HEK293 (cell line): Measurements from ENCODE around the gene HOXB9.
A peak's percentile ranks its signal among the peaks of the same experiment; 100 is the strongest.

Experiments
- EGR2 ChIP-seq: fragments of 450-650 bp; formaldehyde crosslinking; IDR thresholded peaks from 2 replicates; pipeline ENCODE4 v1.5.1; 2016; ENCODE audit warnings: low read depth, missing biosample characterization, missing genetic modification characterization
- GLI2 ChIP-seq: fragments of 450-650 bp; formaldehyde crosslinking; IDR thresholded peaks from 2 replicates; pipeline ENCODE4; 2017; ENCODE audit warnings: missing biosample characterization, missing genetic modification characterization, low read depth, borderline replicate concordance
- IKZF3 ChIP-seq: fragments of 450-650 bp; IDR thresholded peaks from 2 replicates; pipeline ENCODE4 v1.5.0; 2018; ENCODE audit warnings: missing biosample characterization, mild to moderate bottlenecking, missing genetic modification characterization, moderate library complexity
- KLF10 ChIP-seq: fragments of 450-650 bp; IDR thresholded peaks from 2 replicates; pipeline ENCODE4 v1.5.1; 2018; ENCODE audit warnings: missing biosample characterization, mild to moderate bottlenecking, missing genetic modification characterization
- MZF1 ChIP-seq: fragments of 450-650 bp; formaldehyde crosslinking; IDR thresholded peaks from 2 replicates; pipeline ENCODE4 v1.5.1; 2017; ENCODE audit warnings: missing biosample characterization, missing genetic modification characterization, borderline replicate concordance
- PRDM1 ChIP-seq: fragments of 450-650 bp; formaldehyde crosslinking; IDR thresholded peaks from 2 replicates; pipeline ENCODE4; 2016; ENCODE audit warnings: missing biosample characterization, missing genetic modification characterization
- SP3 ChIP-seq: fragments of 450-650 bp; formaldehyde crosslinking; IDR thresholded peaks from 2 replicates; pipeline ENCODE4 v1.5.1; 2016; ENCODE audit warnings: missing biosample characterization, missing genetic modification characterization
- SP7 ChIP-seq: fragments of 450-650 bp; formaldehyde crosslinking; IDR thresholded peaks from 2 replicates; pipeline ENCODE4 v1.5.1; 2016; ENCODE audit warnings: missing biosample characterization, missing genetic modification characterization
- YY2 ChIP-seq: fragments of 450-650 bp; formaldehyde crosslinking; IDR thresholded peaks from 2 replicates; pipeline ENCODE4 v1.5.1; 2016; ENCODE audit warnings: missing biosample characterization, missing genetic modification characterization
- ZNF121 ChIP-seq: fragments of 450-650 bp; formaldehyde crosslinking; IDR thresholded peaks from 2 replicates; pipeline ENCODE4 v1.5.1; 2016; ENCODE audit warnings: missing biosample characterization, missing genetic modification characterization
- ZNF132 ChIP-seq: fragments of 450-650 bp; formaldehyde crosslinking; IDR thresholded peaks from 2 replicates; pipeline ENCODE4 v1.5.1; 2017; ENCODE audit warnings: missing biosample characterization, missing genetic modification characterization, borderline replicate concordance
- ZNF133 ChIP-seq: fragments of 450-650 bp; formaldehyde crosslinking; IDR thresholded peaks from 2 replicates; pipeline ENCODE4 v1.5.1; 2016; ENCODE audit warnings: missing biosample characterization, missing genetic modification characterization
- ZNF239 ChIP-seq: fragments of 450-650 bp; formaldehyde crosslinking; IDR thresholded peaks from 2 replicates; pipeline ENCODE4 v1.5.1; 2016; ENCODE audit warnings: missing biosample characterization, missing genetic modification characterization
- ZNF248 ChIP-seq: fragments of 450-650 bp; formaldehyde crosslinking; IDR thresholded peaks from 2 replicates; pipeline ENCODE4 v1.5.1; 2017; ENCODE audit warnings: missing biosample characterization, missing genetic modification characterization
- ZNF354C ChIP-seq: fragments of 450-650 bp; formaldehyde crosslinking; IDR thresholded peaks from 2 replicates; pipeline ENCODE4 v1.5.1; 2016; ENCODE audit warnings: missing biosample characterization, missing genetic modification characterization, low read depth, borderline replicate concordance
- ZNF423 ChIP-seq: fragments of 450-650 bp; formaldehyde crosslinking; IDR thresholded peaks from 2 replicates; pipeline ENCODE4 v1.5.1; 2016; ENCODE audit warnings: missing biosample characterization, missing genetic modification characterization
- ZNF514 ChIP-seq: fragments of 450-650 bp; formaldehyde crosslinking; IDR thresholded peaks from 2 replicates; pipeline ENCODE4 v1.5.1; 2016; ENCODE audit warnings: missing biosample characterization, missing genetic modification characterization
- ZNF629 ChIP-seq: fragments of 450-650 bp; formaldehyde crosslinking; IDR thresholded peaks from 2 replicates; pipeline ENCODE4 v1.5.1; 2017; ENCODE audit warnings: missing biosample characterization, missing genetic modification characterization
- ZNF658 ChIP-seq: fragments of 450-650 bp; formaldehyde crosslinking; IDR thresholded peaks from 2 replicates; pipeline ENCODE4; 2016; ENCODE audit warnings: missing biosample characterization, missing genetic modification characterization
- ZNF791 ChIP-seq: fragments of 450-650 bp; formaldehyde crosslinking; IDR thresholded peaks from 2 replicates; pipeline ENCODE4 v1.5.1; 2016; ENCODE audit warnings: missing biosample characterization, missing genetic modification characterization
- ZNF837 ChIP-seq: fragments of 450-650 bp; formaldehyde crosslinking; IDR thresholded peaks from 2 replicates; pipeline ENCODE4 v1.5.1; 2016; ENCODE audit warnings: missing biosample characterization, missing genetic modification characterization
- TF ChIP-seq, protein P1 (sequence below): fragments of 450-650 bp; formaldehyde crosslinking; conservative IDR thresholded peaks from 2 replicates; pipeline ENCODE4 v1.5.1; 2016; ENCODE audit warnings: low read depth, missing biosample characterization, missing genetic modification characterization
- TF ChIP-seq, protein P2 (sequence below): fragments of 450-650 bp; formaldehyde crosslinking; IDR thresholded peaks from 2 replicates; pipeline ENCODE4 v1.5.1; 2016; ENCODE audit warnings: missing biosample characterization, missing genetic modification characterization
- TF ChIP-seq, protein P3 (sequence below): fragments of 450-650 bp; formaldehyde crosslinking; IDR thresholded peaks from 2 replicates; pipeline ENCODE4 v1.5.1; 2016; ENCODE audit warnings: missing biosample characterization, missing genetic modification characterization
- TF ChIP-seq, protein P4 (sequence below): fragments of 450-650 bp; formaldehyde crosslinking; IDR thresholded peaks from 2 replicates; pipeline ENCODE4; 2016; ENCODE audit warnings: missing biosample characterization, missing genetic modification characterization
- TF ChIP-seq, protein P5 (sequence below): fragments of 450-650 bp; formaldehyde crosslinking; IDR thresholded peaks from 2 replicates; pipeline ENCODE4 v1.5.1; 2016; ENCODE audit warnings: missing biosample characterization, missing genetic modification characterization, low read depth
- TF ChIP-seq, protein P6 (sequence below): fragments of 450-650 bp; formaldehyde crosslinking; IDR thresholded peaks from 2 replicates; pipeline ENCODE4 v1.5.1; 2016; ENCODE audit warnings: missing biosample characterization, missing genetic modification characterization
- TF ChIP-seq, protein P7 (sequence below): fragments of 450-650 bp; formaldehyde crosslinking; IDR thresholded peaks from 2 replicates; pipeline ENCODE4 v1.5.1; 2016; ENCODE audit warnings: missing biosample characterization, missing genetic modification characterization

The HOXB9 gene

DNA sequence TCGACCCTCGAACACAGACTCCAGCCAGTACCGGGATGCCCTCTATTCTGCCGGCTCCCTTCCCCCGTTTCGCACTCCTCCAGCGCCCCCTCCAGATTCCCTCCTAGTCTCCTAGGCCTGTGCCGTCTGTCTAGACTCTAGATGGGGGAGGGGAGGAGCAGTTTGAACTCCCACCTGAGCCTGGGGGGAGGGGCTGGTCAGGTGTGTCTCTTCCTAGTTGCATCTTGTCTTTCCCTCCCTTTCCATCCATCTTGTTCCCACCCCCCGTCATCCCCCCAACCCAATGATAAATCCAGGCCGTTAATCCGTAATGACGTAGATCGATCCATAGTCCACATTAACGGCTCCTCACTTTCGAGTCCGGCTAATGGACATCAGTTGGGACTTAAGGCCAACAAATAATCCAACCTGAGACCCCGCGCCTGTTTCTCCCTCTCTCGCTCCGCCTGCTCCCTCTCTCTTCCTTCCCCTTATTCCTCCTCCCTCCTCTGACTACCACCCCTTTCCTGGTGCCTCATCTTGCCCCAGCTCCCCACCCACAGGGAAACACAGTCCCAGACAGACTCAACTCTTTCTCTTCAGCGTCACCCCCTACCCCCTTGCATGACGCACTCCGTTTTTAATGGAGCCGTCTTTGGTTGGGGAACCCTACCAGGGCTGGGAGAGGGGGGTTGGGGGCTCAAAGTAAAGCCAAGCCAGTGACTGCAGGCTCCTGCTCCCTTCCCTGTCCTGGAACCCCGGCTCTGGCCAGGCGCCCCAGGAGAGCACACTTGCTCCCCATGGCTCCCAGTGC is 29.2 kb downstream of the HOXB9 start (continued):
- peak; percentile 36; the same call in 1 of the 2 replicates for TF ChIP-seq SP7 (tag by site-specific recombination)
- 0 out of 2 replicates have a peak, but pooled peaks have one; percentile 6 for TF ChIP-seq ZNF121 (tag by site-specific recombination)
- TF ChIP-seq ZNF837 (tag by site-specific recombination), result no peak
- no peak for TF ChIP-seq ZNF514 (tag by site-specific recombination)
- no peak for TF ChIP-seq ZNF133 (tag by site-specific recombination)
- TF ChIP-seq, protein P1, sequence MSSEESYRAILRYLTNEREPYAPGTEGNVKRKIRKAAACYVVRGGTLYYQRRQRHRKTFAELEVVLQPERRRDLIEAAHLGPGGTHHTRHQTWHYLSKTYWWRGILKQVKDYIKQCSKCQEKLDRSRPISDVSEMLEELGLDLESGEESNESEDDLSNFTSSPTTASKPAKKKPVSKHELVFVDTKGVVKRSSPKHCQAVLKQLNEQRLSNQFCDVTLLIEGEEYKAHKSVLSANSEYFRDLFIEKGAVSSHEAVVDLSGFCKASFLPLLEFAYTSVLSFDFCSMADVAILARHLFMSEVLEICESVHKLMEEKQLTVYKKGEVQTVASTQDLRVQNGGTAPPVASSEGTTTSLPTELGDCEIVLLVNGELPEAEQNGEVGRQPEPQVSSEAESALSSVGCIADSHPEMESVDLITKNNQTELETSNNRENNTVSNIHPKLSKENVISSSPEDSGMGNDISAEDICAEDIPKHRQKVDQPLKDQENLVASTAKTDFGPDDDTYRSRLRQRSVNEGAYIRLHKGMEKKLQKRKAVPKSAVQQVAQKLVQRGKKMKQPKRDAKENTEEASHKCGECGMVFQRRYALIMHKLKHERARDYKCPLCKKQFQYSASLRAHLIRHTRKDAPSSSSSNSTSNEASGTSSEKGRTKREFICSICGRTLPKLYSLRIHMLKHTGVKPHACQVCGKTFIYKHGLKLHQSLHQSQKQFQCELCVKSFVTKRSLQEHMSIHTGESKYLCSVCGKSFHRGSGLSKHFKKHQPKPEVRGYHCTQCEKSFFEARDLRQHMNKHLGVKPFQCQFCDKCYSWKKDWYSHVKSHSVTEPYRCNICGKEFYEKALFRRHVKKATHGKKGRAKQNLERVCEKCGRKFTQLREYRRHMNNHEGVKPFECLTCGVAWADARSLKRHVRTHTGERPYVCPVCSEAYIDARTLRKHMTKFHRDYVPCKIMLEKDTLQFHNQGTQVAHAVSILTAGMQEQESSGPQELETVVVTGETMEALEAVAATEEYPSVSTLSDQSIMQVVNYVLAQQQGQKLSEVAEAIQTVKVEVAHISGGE, result peak; percentile 79
- no peak for TF ChIP-seq ZNF658 (tag by site-specific recombination)
- peak; percentile 30; the same call in 1 of the 2 replicates for TF ChIP-seq ZNF423 (tag by site-specific recombination)
- no peak for TF ChIP-seq GLI2
- TF ChIP-seq ZNF629, result peak; percentile 95
- TF ChIP-seq EGR2 (tag by site-specific recombination), result peak; percentile 46
- TF ChIP-seq, protein P2, sequence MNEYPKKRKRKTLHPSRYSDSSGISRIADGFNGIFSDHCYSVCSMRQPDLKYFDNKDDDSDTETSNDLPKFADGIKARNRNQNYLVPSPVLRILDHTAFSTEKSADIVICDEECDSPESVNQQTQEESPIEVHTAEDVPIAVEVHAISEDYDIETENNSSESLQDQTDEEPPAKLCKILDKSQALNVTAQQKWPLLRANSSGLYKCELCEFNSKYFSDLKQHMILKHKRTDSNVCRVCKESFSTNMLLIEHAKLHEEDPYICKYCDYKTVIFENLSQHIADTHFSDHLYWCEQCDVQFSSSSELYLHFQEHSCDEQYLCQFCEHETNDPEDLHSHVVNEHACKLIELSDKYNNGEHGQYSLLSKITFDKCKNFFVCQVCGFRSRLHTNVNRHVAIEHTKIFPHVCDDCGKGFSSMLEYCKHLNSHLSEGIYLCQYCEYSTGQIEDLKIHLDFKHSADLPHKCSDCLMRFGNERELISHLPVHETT (tag by site-specific recombination), result 0 out of 2 replicates have a peak, but pooled peaks have one; percentile 23
- no peak for TF ChIP-seq ZNF354C (tag by site-specific recombination)
- TF ChIP-seq ZNF239 (tag by site-specific recombination), result no peak
- no peak for TF ChIP-seq ZNF791 (tag by site-specific recombination)
- TF ChIP-seq ZNF248, result no peak
- TF ChIP-seq, protein P3, sequence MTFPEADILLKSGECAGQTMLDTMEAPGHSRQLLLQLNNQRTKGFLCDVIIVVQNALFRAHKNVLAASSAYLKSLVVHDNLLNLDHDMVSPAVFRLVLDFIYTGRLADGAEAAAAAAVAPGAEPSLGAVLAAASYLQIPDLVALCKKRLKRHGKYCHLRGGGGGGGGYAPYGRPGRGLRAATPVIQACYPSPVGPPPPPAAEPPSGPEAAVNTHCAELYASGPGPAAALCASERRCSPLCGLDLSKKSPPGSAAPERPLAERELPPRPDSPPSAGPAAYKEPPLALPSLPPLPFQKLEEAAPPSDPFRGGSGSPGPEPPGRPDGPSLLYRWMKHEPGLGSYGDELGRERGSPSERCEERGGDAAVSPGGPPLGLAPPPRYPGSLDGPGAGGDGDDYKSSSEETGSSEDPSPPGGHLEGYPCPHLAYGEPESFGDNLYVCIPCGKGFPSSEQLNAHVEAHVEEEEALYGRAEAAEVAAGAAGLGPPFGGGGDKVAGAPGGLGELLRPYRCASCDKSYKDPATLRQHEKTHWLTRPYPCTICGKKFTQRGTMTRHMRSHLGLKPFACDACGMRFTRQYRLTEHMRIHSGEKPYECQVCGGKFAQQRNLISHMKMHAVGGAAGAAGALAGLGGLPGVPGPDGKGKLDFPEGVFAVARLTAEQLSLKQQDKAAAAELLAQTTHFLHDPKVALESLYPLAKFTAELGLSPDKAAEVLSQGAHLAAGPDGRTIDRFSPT (tag by site-specific recombination), result 0 out of 2 replicates have a peak, but pooled peaks have one; percentile 15
- no peak for TF ChIP-seq ZNF132 (tag by site-specific recombination)
- TF ChIP-seq, protein P4, sequence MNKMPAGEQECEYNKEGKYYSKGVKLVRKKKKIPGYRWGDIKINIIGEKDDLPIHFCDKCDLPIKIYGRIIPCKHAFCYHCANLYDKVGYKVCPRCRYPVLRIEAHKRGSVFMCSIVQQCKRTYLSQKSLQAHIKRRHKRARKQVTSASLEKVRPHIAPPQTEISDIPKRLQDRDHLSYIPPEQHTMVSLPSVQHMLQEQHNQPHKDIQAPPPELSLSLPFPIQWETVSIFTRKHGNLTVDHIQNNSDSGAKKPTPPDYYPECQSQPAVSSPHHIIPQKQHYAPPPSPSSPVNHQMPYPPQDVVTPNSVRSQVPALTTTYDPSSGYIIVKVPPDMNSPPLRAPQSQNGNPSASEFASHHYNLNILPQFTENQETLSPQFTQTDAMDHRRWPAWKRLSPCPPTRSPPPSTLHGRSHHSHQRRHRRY, result 0 out of 2 replicates have a peak, but pooled peaks have one; percentile 23
- TF ChIP-seq, protein P5, sequence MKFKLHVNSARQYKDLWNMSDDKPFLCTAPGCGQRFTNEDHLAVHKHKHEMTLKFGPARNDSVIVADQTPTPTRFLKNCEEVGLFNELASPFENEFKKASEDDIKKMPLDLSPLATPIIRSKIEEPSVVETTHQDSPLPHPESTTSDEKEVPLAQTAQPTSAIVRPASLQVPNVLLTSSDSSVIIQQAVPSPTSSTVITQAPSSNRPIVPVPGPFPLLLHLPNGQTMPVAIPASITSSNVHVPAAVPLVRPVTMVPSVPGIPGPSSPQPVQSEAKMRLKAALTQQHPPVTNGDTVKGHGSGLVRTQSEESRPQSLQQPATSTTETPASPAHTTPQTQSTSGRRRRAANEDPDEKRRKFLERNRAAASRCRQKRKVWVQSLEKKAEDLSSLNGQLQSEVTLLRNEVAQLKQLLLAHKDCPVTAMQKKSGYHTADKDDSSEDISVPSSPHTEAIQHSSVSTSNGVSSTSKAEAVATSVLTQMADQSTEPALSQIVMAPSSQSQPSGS, result peak; percentile 85
- TF ChIP-seq YY2 (tag by site-specific recombination), result no peak
- peak; percentile 76 for TF ChIP-seq IKZF3
- TF ChIP-seq, protein P6, sequence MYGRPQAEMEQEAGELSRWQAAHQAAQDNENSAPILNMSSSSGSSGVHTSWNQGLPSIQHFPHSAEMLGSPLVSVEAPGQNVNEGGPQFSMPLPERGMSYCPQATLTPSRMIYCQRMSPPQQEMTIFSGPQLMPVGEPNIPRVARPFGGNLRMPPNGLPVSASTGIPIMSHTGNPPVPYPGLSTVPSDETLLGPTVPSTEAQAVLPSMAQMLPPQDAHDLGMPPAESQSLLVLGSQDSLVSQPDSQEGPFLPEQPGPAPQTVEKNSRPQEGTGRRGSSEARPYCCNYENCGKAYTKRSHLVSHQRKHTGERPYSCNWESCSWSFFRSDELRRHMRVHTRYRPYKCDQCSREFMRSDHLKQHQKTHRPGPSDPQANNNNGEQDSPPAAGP, result peak; percentile 91
- TF ChIP-seq SP3 (tag by site-specific recombination), result peak; percentile 82
- TF ChIP-seq, protein P7, sequence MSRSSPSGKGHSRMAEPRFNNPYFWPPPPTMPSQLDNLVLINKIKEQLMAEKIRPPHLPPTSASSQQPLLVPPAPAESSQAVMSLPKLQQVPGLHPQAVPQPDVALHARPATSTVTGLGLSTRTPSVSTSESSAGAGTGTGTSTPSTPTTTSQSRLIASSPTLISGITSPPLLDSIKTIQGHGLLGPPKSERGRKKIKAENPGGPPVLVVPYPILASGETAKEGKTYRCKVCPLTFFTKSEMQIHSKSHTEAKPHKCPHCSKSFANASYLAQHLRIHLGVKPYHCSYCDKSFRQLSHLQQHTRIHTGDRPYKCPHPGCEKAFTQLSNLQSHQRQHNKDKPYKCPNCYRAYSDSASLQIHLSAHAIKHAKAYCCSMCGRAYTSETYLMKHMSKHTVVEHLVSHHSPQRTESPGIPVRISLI (tag by site-specific recombination), result no peak
- TF ChIP-seq KLF10 (tag by site-specific recombination), result no peak
- no peak for TF ChIP-seq MZF1
- no peak for TF ChIP-seq PRDM1 (tag by site-specific recombination)
